Measurements from ENCODE around the gene GRIN2A. TPM values are rescaled to one million over a fixed set of nuclear protein-coding genes. Genes with fewer than 3 reads are reported as not detected.

GRIN2A gene
- total and polyA plus RNA-seq, 2 of the 8 experiments (the other 6 are each of a cell fraction or from before 2014, with no cell fraction given), result 0.18 to 1.8 TPM

- H3K27ac ChIP-seq (ENCODE audit: low read depth, low read length), result no peak overlapping the region
- no peak overlapping the region for H2BK5ac ChIP-seq (ENCODE audit: low read depth, low read length)
- H3K4me1 ChIP-seq (replicated peaks in 1 of 4; ENCODE audit: control insufficient read depth in 3 of 4, insufficient read depth in 4 of 4, low read length in 3 of 4), result no peaks in the 10 kb centered on the region
- H4K20me1 ChIP-seq (replicated peaks in 1 of 2; ENCODE audit: control insufficient read depth in 1 of 2, insufficient read depth in 2 of 2, low read length in 2 of 2), result no peaks in the 10 kb centered on the region
- no peak overlapping the region for H3K4me3 ChIP-seq (ENCODE audit: extremely low read depth in 1 of 4, insufficient read depth in 2 of 4, low read depth in 3 of 4, low read length in 4 of 4)
- H3K56ac ChIP-seq (replicated peaks; ENCODE audit: insufficient read length, low read depth, low read length), result no peak overlapping the region
- POLR2A ChIA-PET (ENCODE audit: partially characterized antibody), result no interaction called here
- H2AFZ ChIP-seq (ENCODE audit: low read length), result no peak overlapping the region
- WGBS, 2 experiments (ENCODE audit: extremely low coverage in 1 of 2, insufficient coverage in 1 of 2, insufficient read length in 1 of 2, insufficient replicate concordance in 2 of 2, low coverage in 1 of 2, low lambda C conversion rate in 2 of 2, missing lambda C conversion rate in 1 of 2), result 54% methylated on average over 3 of the region's 3 CpGs; no CpG with 5 or more reads in 1 of the 2 experiments
- no peak overlapping the region for H4K8ac ChIP-seq (ENCODE audit: extremely low read depth, insufficient read depth, low read length)
- DNase-seq (ENCODE audit: low read depth in 1 of 2, low spot score in 2 of 2), result no peak
- H2BK15ac ChIP-seq (ENCODE audit: low read length), result no peak overlapping the region
- peaks cover 2% of the 10 kb centered on the region; the same call in 1 of the 2 replicates for H3K23me2 ChIP-seq (ENCODE audit: low read depth, low read length)
- no peak overlapping the region for H4K91ac ChIP-seq (replicated peaks; ENCODE audit: insufficient read length, low read length)
- H3K9ac ChIP-seq (replicated peaks in 1 of 4; ENCODE audit: extremely low read depth in 1 of 4, low read depth in 3 of 4, low read length in 3 of 4), result no peak overlapping the region
- H3K36me3 ChIP-seq (ENCODE audit: control insufficient read depth in 2 of 4, insufficient read depth in 4 of 4, low read length in 3 of 4), result no peaks in the 10 kb centered on the region
- FAIRE-seq, result no peak
- H2BK12ac ChIP-seq (ENCODE audit: low read depth, low read length), result no peak overlapping the region
- CTCF ChIA-PET (ENCODE audit: partially characterized antibody), result interaction anchor here (0.6 to 1.2 kb wide), 3 partner anchors 76 to 466 kb away, joined by 3 to 4 read pairs (median 3); no protein-coding TSS in a partner anchor
- no peaks in the 10 kb centered on the region for H3K9me3 ChIP-seq (ENCODE audit: insufficient read depth in 2 of 2, low read depth in 1 of 2, low read length in 1 of 2)
- no peaks in the 10 kb centered on the region for H3K79me2 ChIP-seq (ENCODE audit: control insufficient read depth in 1 of 2, insufficient read depth in 2 of 2, low read length in 2 of 2)
- H2AK5ac ChIP-seq (ENCODE audit: low read depth, low read length), result no peak overlapping the region
- H4K5ac ChIP-seq (ENCODE audit: insufficient read length, low read depth, low read length), result no peak overlapping the region
- H3K14ac ChIP-seq (ENCODE audit: insufficient read length), result no peak overlapping the region
- no peak overlapping the region for H3K4me2 ChIP-seq (ENCODE audit: insufficient read depth in 1 of 2, low read depth in 2 of 2, low read length in 2 of 2)
- H3K79me1 ChIP-seq (ENCODE audit: low read depth, low read length), result no peaks in the 10 kb centered on the region
- no peak overlapping the region for H3K4ac ChIP-seq (replicated peaks; ENCODE audit: insufficient read length, low read depth, low read length)
- no peak overlapping the region for H3K18ac ChIP-seq (ENCODE audit: extremely low read depth, low read length)
- H2BK120ac ChIP-seq (replicated peaks; ENCODE audit: low read depth, low read length), result no peak overlapping the region
- no peak overlapping the region for H2BK20ac ChIP-seq (ENCODE audit: low read length)
- H3K27me3 ChIP-seq (replicated peaks in 1 of 4; ENCODE audit: control insufficient read depth in 3 of 4, extremely low read depth in 1 of 4, insufficient read depth in 3 of 4, low read length in 3 of 4), result peaks cover 10 to 19% (median 15%) of the 10 kb centered on the region in 4 experiments
- H3K23ac ChIP-seq (ENCODE audit: insufficient read length), result no peak overlapping the region
- TF ChIP-seq, protein P1, sequence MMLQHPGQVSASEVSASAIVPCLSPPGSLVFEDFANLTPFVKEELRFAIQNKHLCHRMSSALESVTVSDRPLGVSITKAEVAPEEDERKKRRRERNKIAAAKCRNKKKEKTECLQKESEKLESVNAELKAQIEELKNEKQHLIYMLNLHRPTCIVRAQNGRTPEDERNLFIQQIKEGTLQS (IDR thresholded peaks at IDR 0.05; ENCODE audit: insufficient read depth, low read depth, low read length), result no peak
- TF ChIP-seq HDAC6 (IDR thresholded peaks at IDR 0.05; ENCODE audit: low read depth, low read length) (no peak), BACH1 (IDR thresholded peaks at IDR 0.05; ENCODE audit: low read length) (no peak), POLR2AphosphoS5 (IDR thresholded peaks at IDR 0.05; ENCODE audit: low read depth, low read length) (no peak), BCL11A (IDR thresholded peaks at IDR 0.05; ENCODE audit: low read depth in 2 of 2, low read length in 2 of 2) (no peak), EZH2 (IDR thresholded peaks at IDR 0.05; ENCODE audit: low read depth, low read length, severe bottlenecking) (no peak), SP2 (IDR thresholded peaks at IDR 0.05; ENCODE audit: low read length) (no peak), RAD21 (IDR thresholded peaks at IDR 0.05 in 1 of 2, conservative IDR thresholded peaks at IDR 0.05 in 1 of 2; ENCODE audit: low read depth in 2 of 2, low read length in 2 of 2) (no peak), CBX8 (IDR thresholded peaks at IDR 0.05; ENCODE audit: borderline replicate concordance, low read depth, low read length) (no peak), USF2 (IDR thresholded peaks at IDR 0.05; ENCODE audit: low read length) (no peak), SP1 (IDR thresholded peaks at IDR 0.05; ENCODE audit: low read depth, low read length) (no peak), JUN (IDR thresholded peaks at IDR 0.05; ENCODE audit: low read depth, low read length) (no peak), TEAD4 (IDR thresholded peaks at IDR 0.05; ENCODE audit: low read depth, low read length) (no peak)
These were observed 6.0 kb upstream of the GRIN2A start for GRCh38 chr16:10188236-10188635.
